Right atrium auricular region (tissue), 2 donors: ENCODE data around the gene PSMB3. TPM values are rescaled to one million over a fixed set of nuclear protein-coding genes. Genes with fewer than 3 reads are reported as not detected.

Experiments used
- DNase-seq: peaks from one replicate; pipeline ENCODE4 v3.0.0-alpha.2; 2019; ENCODE audit warnings: low spot score
- H3K27ac ChIP-seq, 2 donors: fragments of 200-600 bp; sonication (generic); 1 replicate in 1 of 2; 2 replicates in 1 of 2; pipeline ENCODE4 v1.5.1; 2016 to 2019
- H3K27me3 ChIP-seq, 2 donors: fragments of 200-600 bp; sonication (generic); one replicate each; pipeline versions ENCODE4 v1.5.1 to v1.6.0; 2017 to 2019
- H3K36me3 ChIP-seq: fragments of 200-600 bp; sonication (generic); one replicate; pipeline ENCODE4 v1.5.1; 2016
- H3K4me1 ChIP-seq, 2 donors: fragments of 200-600 bp; sonication (generic); one replicate each; pipeline versions ENCODE4 v1.5.1 to v1.6.0; 2017 to 2019
- H3K4me3 ChIP-seq, 2 donors: fragments of 200-600 bp; sonication (generic); 1 replicate in 1 of 2; 2 replicates in 1 of 2; pipeline ENCODE4 v1.5.1; 2017 to 2019; ENCODE audit warnings: mild to moderate bottlenecking in 1 of 2, moderate library complexity in 1 of 2
- H3K9me3 ChIP-seq, 2 donors: fragments of 200-600 bp; sonication (generic); one replicate each; pipeline ENCODE4 v1.5.1; 2019
- microRNA-seq, 2 donors: library from miRNA; unstranded; fragments of <30 nt; microRNA quantifications; one replicate each; pipeline ENCODE4, GENCODE V29; 2016 to 2017; ENCODE audit warnings: borderline number of aligned reads in 2 of 2, borderline replicate concordance in 1 of 2
- total RNA-seq, 2 donors: library from RNA; depleted of rRNA; stranded (reverse); fragments of >200 nt; gene quantifications; one replicate each; pipeline ENCODE4 v1.1.0, GENCODE V29; 2016
- TF ChIP-seq, protein P1 (sequence below), 2 donors: fragments of 200-600 bp; sonication (generic); IDR thresholded peaks; one replicate each; pipeline ENCODE4 v1.5.1; 2019; ENCODE audit warnings: antibody characterized with exemption in 2 of 2

PSMB3 gene
- total RNA-seq, 2 donors from 2014 or later = 185 to 200 TPM

GRCh38 chr17:38797828-38798227 is 45.3 kb downstream of the PSMB3 start:
- DNase-seq = no peak
- TF ChIP-seq, protein P1, sequence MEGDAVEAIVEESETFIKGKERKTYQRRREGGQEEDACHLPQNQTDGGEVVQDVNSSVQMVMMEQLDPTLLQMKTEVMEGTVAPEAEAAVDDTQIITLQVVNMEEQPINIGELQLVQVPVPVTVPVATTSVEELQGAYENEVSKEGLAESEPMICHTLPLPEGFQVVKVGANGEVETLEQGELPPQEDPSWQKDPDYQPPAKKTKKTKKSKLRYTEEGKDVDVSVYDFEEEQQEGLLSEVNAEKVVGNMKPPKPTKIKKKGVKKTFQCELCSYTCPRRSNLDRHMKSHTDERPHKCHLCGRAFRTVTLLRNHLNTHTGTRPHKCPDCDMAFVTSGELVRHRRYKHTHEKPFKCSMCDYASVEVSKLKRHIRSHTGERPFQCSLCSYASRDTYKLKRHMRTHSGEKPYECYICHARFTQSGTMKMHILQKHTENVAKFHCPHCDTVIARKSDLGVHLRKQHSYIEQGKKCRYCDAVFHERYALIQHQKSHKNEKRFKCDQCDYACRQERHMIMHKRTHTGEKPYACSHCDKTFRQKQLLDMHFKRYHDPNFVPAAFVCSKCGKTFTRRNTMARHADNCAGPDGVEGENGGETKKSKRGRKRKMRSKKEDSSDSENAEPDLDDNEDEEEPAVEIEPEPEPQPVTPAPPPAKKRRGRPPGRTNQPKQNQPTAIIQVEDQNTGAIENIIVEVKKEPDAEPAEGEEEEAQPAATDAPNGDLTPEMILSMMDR (IDR thresholded peaks at IDR 0.05) = no peak
- Histone ChIP-seq H3K4me3 (peak overlapping the region in 1 of 2 donors; percentile 92), H3K27ac (peak overlapping the region; percentile 99 to 100), H3K27me3 (no peaks in the 10 kb centered on the region), H3K36me3 (peaks cover 19% of the 10 kb centered on the region), H3K4me1 (peaks cover 0 to 30% of the 10 kb centered on the region in 2 donors), H3K9me3 (no peaks in the 10 kb centered on the region)

DNA sequence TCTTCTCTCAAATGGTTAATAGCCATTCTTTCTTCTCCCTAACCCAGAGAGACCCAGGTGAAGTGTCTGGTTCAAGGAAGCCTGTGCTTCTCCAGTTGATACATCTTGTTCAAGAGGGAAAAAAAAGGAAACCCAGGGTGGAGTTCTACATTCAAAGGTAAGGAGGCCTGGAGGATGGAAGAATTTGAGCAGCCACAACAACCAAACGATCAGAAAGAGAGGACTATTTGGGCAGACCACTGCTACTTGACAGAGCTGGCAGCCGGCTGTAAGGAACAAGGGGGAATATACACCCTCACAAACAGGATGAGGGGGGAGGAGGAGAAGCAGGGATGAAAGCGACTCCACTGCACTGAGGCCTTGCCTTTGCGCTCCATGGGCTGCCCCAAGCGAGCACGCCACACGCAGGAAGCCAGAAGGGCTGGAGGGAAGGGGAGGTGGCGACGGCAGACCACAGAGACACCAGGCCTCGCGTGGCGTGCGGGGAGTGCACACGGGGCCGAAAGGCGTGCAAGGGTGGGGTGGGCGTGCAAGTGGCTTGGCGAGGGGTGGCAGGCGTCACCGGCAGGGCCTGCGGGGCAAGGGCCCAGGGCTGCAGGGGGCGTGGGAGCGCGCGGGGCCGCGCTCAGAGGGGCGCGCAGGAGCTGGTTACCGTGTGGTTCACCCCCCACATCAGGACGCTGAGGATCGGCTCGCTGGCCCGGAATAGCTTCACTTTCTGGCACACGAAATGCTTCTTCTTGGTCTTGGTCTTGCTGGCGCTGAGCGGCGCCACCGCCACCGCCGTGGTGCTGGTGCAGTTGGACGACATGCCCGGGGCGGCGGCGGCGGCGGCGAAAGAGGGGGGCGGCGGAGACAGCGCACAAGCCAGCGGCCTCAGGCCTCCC is 46.3 kb downstream of the PSMB3 start:
- H3K27me3 ChIP-seq = no peaks in the 10 kb centered on the region
- H3K4me1 ChIP-seq = peaks cover 0 to 30% of the 10 kb centered on the region in 2 donors
- DNase-seq = peak; percentile 58
- no peaks in the 10 kb centered on the region for H3K9me3 ChIP-seq
- peak overlapping the region; percentile 99 to 100 for H3K27ac ChIP-seq
- H3K36me3 ChIP-seq = peaks cover 27% of the 10 kb centered on the region
- peak overlapping the region; percentile 76 to 92 for H3K4me3 ChIP-seq
- TF ChIP-seq, protein P1 (IDR thresholded peaks at IDR 0.05) = no peak

DNA sequence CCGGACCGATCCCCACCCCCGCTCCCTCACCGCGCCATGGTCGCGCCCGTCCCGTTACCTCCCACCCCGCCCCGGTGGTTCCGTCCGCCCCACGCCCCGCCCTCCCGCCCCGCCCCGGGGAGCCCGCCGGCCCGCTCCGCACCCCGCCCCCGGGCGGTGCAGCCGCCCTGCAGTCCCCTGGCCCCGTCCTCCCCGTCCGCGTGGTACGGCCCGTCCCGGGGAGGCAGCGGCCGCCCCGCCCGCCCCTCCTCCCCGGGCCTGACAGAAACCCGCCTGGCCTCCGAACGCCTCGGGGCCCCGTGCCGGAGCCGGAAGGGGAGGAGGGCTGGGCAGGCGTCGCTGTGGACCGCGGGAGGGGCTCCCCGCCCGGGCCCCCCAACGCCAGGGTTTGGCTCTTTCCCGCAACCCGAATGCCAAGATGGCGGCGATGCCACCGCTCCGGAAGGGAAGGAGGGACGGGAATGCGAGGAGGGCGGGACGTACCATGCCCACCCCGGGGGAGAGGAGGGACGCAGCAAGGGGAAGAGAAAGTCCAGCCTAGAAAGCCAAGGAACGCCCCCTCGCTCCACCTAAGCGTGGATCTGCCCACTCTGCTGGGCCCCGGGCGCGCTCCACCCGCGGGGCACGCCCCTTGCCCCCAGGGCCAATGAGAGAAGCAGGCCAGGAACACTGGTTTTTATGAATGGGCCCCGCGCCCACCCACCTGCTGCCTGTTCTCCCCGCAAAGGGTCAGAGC is 47.1 kb downstream of the PSMB3 start, which contains the start of gene PIP4K2B:
Gene PIP4K2B, minus strand, starts transcription at position 56 of the 736 bp plus-strand sequence. CDS start 132 bp downstream, outside the sequence.
- peak; percentile 94 for DNase-seq
- H3K9me3 ChIP-seq = no peaks in the 10 kb centered on the region
- peaks cover 0 to 30% of the 10 kb centered on the region in 2 donors for H3K4me1 ChIP-seq
- peaks cover 34% of the 10 kb centered on the region for H3K36me3 ChIP-seq
- peak within 1 kb of the TSS; percentile 99 to 100 for H3K27ac ChIP-seq
- no peaks in the 10 kb centered on the region for H3K27me3 ChIP-seq
- TF ChIP-seq, protein P1 (IDR thresholded peaks at IDR 0.05) = no peak
- peak within 1 kb of the TSS; percentile 76 to 92 for H3K4me3 ChIP-seq

DNA sequence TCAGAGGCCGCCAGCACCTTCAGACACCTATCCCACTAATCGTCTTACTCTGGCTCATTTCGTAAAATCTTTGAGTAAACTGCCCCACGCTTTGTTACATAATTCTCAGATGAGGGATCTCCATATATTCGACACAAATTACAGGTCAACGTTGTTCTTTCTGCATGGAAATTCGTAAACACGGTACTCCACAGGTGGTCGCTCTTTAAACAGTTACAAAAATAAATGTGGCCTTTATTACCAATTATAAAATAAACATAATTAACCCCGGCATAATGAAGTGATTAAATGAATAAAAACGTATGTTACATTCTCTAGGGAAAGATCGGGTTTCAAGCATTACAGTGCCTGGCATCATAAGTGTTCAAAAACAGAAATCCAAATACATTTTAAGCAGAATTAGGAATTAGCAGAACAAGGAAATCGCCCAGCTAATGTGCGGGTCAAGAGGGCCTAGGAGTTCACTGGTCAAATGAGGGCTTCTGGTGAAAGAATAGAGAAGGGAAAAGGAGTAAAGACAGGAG is 47.8 kb downstream of the PSMB3 start:
- peaks cover 40% of the 10 kb centered on the region for H3K36me3 ChIP-seq

DNA sequence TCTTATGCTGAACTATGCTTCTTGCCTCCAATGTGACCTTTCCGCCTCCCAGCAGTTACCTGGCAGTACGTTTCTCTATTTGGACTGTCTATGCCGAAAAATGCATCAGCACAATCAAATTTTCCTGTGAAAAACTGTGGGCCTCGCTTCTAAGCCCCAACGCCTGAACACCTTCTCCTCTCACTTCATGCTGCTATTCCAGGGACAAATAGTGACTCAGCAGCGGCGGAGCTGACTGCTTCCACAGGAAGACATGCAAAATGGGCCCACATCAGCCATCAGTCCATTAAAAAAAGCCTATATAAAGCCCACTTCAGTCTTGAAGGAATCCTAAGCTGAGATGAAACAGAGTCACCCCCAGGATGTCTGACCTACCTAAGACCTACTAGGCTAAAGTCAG is 57.3 kb downstream of the PSMB3 start:
- Histone ChIP-seq H3K36me3 (peaks cover 86% of the 10 kb centered on the region), H3K4me1 (no peaks in the 10 kb centered on the region), H3K27me3 (no peaks in the 10 kb centered on the region), H3K4me3 (no peak overlapping the region), H3K27ac (no peak overlapping the region), H3K9me3 (no peaks in the 10 kb centered on the region)
- no peak for DNase-seq
- TF ChIP-seq, protein P1 (IDR thresholded peaks at IDR 0.05) = no peak

More for the DNA sequence above, 47.8 kb downstream of the PSMB3 start:
- H3K27me3 ChIP-seq = no peaks in the 10 kb centered on the region
- H3K27ac ChIP-seq = peak overlapping the region; percentile 99 to 100
- TF ChIP-seq, protein P1 (IDR thresholded peaks at IDR 0.05) = no peak
- DNase-seq = no peak
- peak overlapping the region; percentile 76 to 92 for H3K4me3 ChIP-seq
- no peaks in the 10 kb centered on the region for H3K9me3 ChIP-seq
- peaks cover 0 to 30% of the 10 kb centered on the region in 2 donors for H3K4me1 ChIP-seq

Small RNA genes within 50 kb of the gene (microRNA-seq; reads per million reads assigned to microRNA genes)
- gene MIR4726 = 0 reads per million in 2 donors

Other genes with a start within 250 kb of the PSMB3 start
- gene SRCIN1, start 146.8 kb upstream of the PSMB3 start, total RNA-seq = 1 to 10 TPM in 1 of 2 donors, under 1 TPM in 1; 0.52 to 1.1 TPM
- gene EPOP, start 77.8 kb upstream of the PSMB3 start, total RNA-seq = 1 to 10 TPM in 1 of 2 donors, under 1 TPM in 1; 0.70 to 3.1 TPM
- gene MLLT6, start 47.5 kb upstream of the PSMB3 start, total RNA-seq = 10 to 100 TPM; 38.6 to 71.6 TPM
- 10 to 100 TPM; 17.2 to 20.0 TPM for gene CISD3, start 22.4 kb upstream of the PSMB3 start, total RNA-seq
- 10 to 100 TPM in 1 of 2 donors, 1 to 10 TPM in 1; 5.9 to 12.1 TPM for gene PCGF2, start 4.4 kb upstream of the PSMB3 start, total RNA-seq
- 10 to 100 TPM; 45.9 to 47.7 TPM for gene PIP4K2B, start 46.8 kb downstream of the PSMB3 start, total RNA-seq
- 1 to 10 TPM; 9.0 to 9.5 TPM for gene CWC25, start 72.6 kb downstream of the PSMB3 start, total RNA-seq
- gene RPL23, start 101.0 kb downstream of the PSMB3 start, total RNA-seq = 100 to 1,000 TPM; 640 to 985 TPM
- gene LASP1, start 117.3 kb downstream of the PSMB3 start, total RNA-seq = 10 to 100 TPM; 34.2 to 65.4 TPM
- gene FBXO47, start 214.7 kb downstream of the PSMB3 start, total RNA-seq = not detected